PC-3 (cell line): ENCODE measurements around the gene TYW1.
"Not testable (repeated sequence)": the region's sequence is repeated elsewhere in the genome, so short reads cannot be mapped to it uniquely, and the experiment has no call there.

Source experiments
- CTCF ChIP-seq: fragments of 300-600 bp; sonication (generic); conservative IDR thresholded peaks from 2 replicates; pipeline ENCODE4 v1.5.1; 2017; ENCODE audit warnings: antibody characterized with exemption, low read depth, mild to moderate bottlenecking, low read length
- EZH2 ChIP-seq: fragments of 300-600 bp; sonication (generic); IDR thresholded peaks from one replicate; pipeline ENCODE4 v1.6.1; 2017; ENCODE audit warnings: antibody characterized with exemption, mild to moderate bottlenecking, low read length; ENCODE audit not compliant: unreplicated experiment
- EZH2phosphoT487 ChIP-seq: fragments of 300-600 bp; sonication (generic); IDR thresholded peaks from 2 replicates; pipeline ENCODE4 v1.6.1; 2018; ENCODE audit warnings: mild to moderate bottlenecking, antibody characterized with exemption, low read length, borderline replicate concordance

GRCh38 chr7:67089261-67089660 lies 92.6 kb downstream of the TYW1 start:
- not testable (repeated sequence) for TF ChIP-seq CTCF, EZH2, EZH2phosphoT487
